Right atrium auricular region (tissue), 2 donors: Measurements from ENCODE around the gene TINAG. TPM values are rescaled to one million over a fixed set of nuclear protein-coding genes. Genes with fewer than 3 reads are reported as not detected.

Experiments
- DNase-seq: peaks from one replicate; pipeline ENCODE4 v3.0.0-alpha.2; 2019; ENCODE audit warnings: low spot score
- H3K27ac ChIP-seq, 2 donors: fragments of 200-600 bp; sonication (generic); 1 replicate in 1 of 2; 2 replicates in 1 of 2; pipeline ENCODE4 v1.5.1; 2016 to 2019
- H3K27me3 ChIP-seq, 2 donors: fragments of 200-600 bp; sonication (generic); one replicate each; pipeline versions ENCODE4 v1.5.1 to v1.6.0; 2017 to 2019
- H3K36me3 ChIP-seq: fragments of 200-600 bp; sonication (generic); one replicate; pipeline ENCODE4 v1.5.1; 2016
- H3K4me1 ChIP-seq, 2 donors: fragments of 200-600 bp; sonication (generic); one replicate each; pipeline versions ENCODE4 v1.5.1 to v1.6.0; 2017 to 2019
- H3K4me3 ChIP-seq, 2 donors: fragments of 200-600 bp; sonication (generic); 1 replicate in 1 of 2; 2 replicates in 1 of 2; pipeline ENCODE4 v1.5.1; 2017 to 2019; ENCODE audit warnings: mild to moderate bottlenecking in 1 of 2, moderate library complexity in 1 of 2
- H3K9me3 ChIP-seq, 2 donors: fragments of 200-600 bp; sonication (generic); one replicate each; pipeline ENCODE4 v1.5.1; 2019
- CTCF ChIP-seq, 2 donors: fragments of 200-600 bp; sonication (generic); IDR thresholded peaks; one replicate each; pipeline ENCODE4 v1.5.1; 2019; ENCODE audit warnings: antibody characterized with exemption in 2 of 2
- total RNA-seq, 2 donors: library from RNA; depleted of rRNA; stranded (reverse); fragments of >200 nt; gene quantifications; one replicate each; pipeline ENCODE4 v1.1.0, GENCODE V29; 2016

TINAG gene
- under 1 TPM in 1 of 2 donors, not detected in 1; 0.51 TPM for total RNA-seq

- no peaks in the 10 kb centered on the region for H3K4me1 ChIP-seq
- TF ChIP-seq CTCF (IDR thresholded peaks at IDR 0.05) = no peak
- no peaks in the 10 kb centered on the region for H3K9me3 ChIP-seq
- H3K27me3 ChIP-seq = no peaks in the 10 kb centered on the region
- no peak within 1 kb of the TSS for H3K27ac ChIP-seq
- H3K36me3 ChIP-seq = no peaks in the 10 kb centered on the region
- no peak for DNase-seq
- H3K4me3 ChIP-seq = no peak within 1 kb of the TSS
These were observed at the start of gene TINAG for GRCh38 chr6:54308289-54308985. TINAG (plus strand) TSS chr6:54308441; CDS start chr6:54308551, 110 bp downstream.

- Histone ChIP-seq H3K27ac (no peak overlapping the region), H3K36me3 (no peaks in the 10 kb centered on the region), H3K9me3 (no peaks in the 10 kb centered on the region), H3K4me1 (peaks cover 0 to 20% of the 10 kb centered on the region in 2 donors), H3K4me3 (no peak overlapping the region), H3K27me3 (no peaks in the 10 kb centered on the region)
- DNase-seq = no peak
- no peak for TF ChIP-seq CTCF (IDR thresholded peaks at IDR 0.05)
These were observed 48.2 kb upstream of the TINAG start for GRCh38 chr6:54260025-54260424.

- H3K4me3 ChIP-seq = no peak overlapping the region
- no peaks in the 10 kb centered on the region for H3K27me3 ChIP-seq
- H3K9me3 ChIP-seq = no peaks in the 10 kb centered on the region
- DNase-seq = no peak
- no peak for TF ChIP-seq CTCF (IDR thresholded peaks at IDR 0.05)
- no peaks in the 10 kb centered on the region for H3K36me3 ChIP-seq
- H3K4me1 ChIP-seq = no peaks in the 10 kb centered on the region
- H3K27ac ChIP-seq = no peak overlapping the region
These were observed 45.7 kb upstream of the TINAG start for GRCh38 chr6:54262499-54262898.

GRCh38 chr6:54262971-54263370 lies 45.3 kb upstream of the TINAG start:
- Histone ChIP-seq H3K4me3 (no peak overlapping the region), H3K27ac (no peak overlapping the region), H3K4me1 (no peaks in the 10 kb centered on the region), H3K27me3 (no peaks in the 10 kb centered on the region), H3K36me3 (no peaks in the 10 kb centered on the region), H3K9me3 (no peaks in the 10 kb centered on the region)
- no peak for TF ChIP-seq CTCF (IDR thresholded peaks at IDR 0.05)
- DNase-seq = no peak

GRCh38 chr6:54264581-54265272 lies 43.5 kb upstream of the TINAG start:
- H3K36me3 ChIP-seq = no peaks in the 10 kb centered on the region
- H3K27ac ChIP-seq = no peak overlapping the region
- H3K4me3 ChIP-seq = no peak overlapping the region
- no peaks in the 10 kb centered on the region for H3K9me3 ChIP-seq
- H3K4me1 ChIP-seq = no peaks in the 10 kb centered on the region
- TF ChIP-seq CTCF (IDR thresholded peaks at IDR 0.05) = no peak
- no peaks in the 10 kb centered on the region for H3K27me3 ChIP-seq
- no peak for DNase-seq
